Skeletal muscle cell (primary cell): Measurements from ENCODE around the gene CYBA.

Source experiments
- DNase-seq: peaks from one replicate; pipeline ENCODE4 v3.0.0-alpha.2; 2010; ENCODE audit warnings: low read depth
- H3K4me3 ChIP-seq: 2 replicates; pipeline ENCODE4 v1.5.1; 2011; ENCODE audit warnings: low read depth, mild to moderate bottlenecking, control low read depth, low read length, moderate library complexity

Gene CYBA

DNA sequence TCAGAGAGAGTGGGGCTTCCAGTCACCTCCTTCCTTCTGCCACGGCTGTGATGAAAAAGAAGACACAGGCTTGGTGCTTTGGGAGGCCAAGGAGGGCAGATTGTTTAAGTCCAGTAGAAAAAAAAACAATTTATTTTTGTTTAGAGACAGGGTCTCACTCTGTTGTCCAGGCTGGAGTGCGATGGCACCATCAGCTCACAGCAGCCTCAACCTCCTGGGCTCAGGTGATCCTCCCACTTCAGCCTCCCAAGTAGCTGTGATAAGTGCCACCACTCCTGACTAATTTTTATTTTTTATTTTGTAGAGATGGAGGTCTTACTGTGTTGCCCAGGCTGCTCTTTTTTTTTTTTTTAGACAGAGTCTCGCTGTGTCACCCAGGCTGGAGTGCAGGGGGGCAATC lies 14.7 kb upstream of the CYBA start:
- no peak for DNase-seq
- H3K4me3 ChIP-seq, result no peak overlapping the region

GRCh38 chr16:88665148-88665547 lies 14.3 kb upstream of the CYBA start:
- no peak for DNase-seq
- no peak overlapping the region for H3K4me3 ChIP-seq

DNA sequence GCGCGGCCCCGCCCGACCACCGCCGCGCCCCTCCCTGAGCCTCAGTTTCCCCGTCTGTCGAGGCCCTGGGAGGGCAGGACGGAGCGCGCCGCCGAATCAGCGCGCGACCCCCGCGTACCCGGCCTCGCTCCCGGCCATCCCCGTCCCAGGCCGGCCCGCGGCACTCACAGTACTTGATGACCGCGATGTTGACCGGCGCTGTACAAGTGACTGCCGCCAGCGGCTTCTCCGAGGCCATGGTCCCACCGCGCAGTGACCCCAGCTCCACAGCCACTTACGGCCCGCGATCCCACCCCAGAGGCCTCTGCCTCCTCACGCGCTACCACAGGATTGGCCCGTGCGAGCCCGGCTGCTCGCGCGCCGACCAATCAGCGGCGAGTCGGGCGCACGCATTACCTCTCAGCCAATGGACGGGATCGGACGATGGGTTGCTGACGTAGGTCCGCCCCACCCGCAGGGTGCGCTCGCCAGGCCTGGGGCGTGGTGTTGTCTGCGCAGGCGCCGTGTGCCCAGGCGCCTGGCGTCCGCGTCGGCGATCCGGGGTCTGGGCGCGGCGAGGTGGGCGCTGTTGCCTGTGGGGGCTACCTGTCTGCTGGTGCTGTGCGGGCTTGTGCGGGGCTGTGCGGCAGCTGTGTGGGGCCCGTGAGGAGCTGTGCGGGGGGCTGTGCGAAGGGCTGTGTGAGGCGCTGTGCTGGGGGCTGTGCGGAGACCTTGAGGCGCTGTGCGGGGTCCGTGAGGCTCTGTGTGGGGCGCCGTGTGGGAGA lies 12.2 kb upstream of the CYBA start, which contains the start of gene MVD:
Gene MVD, minus strand, starts transcription at position 249 of the 764 bp plus-strand sequence. Its CDS starts 11 bp downstream, at position 238.
- DNase-seq, result peak; percentile 96
- H3K4me3 ChIP-seq, result peak within 1 kb of the TSS; percentile 95

GRCh38 chr16:88662222-88662842 lies 11.5 kb upstream of the CYBA start:
- DNase-seq, result no peak
- peak overlapping the region; percentile 95 for H3K4me3 ChIP-seq

GRCh38 chr16:88661468-88661867 lies 10.6 kb upstream of the CYBA start:
- peak overlapping the region; percentile 95 for H3K4me3 ChIP-seq
- no peak for DNase-seq

GRCh38 chr16:88659160-88659559 lies 8.3 kb upstream of the CYBA start:
- DNase-seq, result no peak
- H3K4me3 ChIP-seq, result no peak overlapping the region

DNA sequence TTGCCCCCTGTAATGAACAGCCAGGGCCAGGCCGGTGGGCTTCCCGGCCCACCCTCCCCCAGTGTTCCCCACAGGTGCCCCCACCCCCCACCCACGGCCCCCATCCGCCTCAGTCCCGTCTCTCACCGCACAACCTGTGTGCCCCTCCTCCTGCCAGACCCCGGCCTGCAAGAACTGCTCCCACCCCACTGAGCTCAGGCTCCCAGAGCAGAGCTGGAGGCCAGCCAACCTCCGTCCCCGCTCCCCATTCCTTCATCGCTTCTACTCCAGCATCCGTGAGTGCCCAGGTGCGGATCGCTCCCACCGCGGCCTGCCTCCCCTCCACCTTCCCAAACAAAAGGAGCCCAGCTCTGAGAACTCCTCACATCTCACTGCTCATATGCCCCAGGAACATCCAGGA lies 7.9 kb upstream of the CYBA start:
- no peak for DNase-seq
- no peak overlapping the region for H3K4me3 ChIP-seq

GRCh38 chr16:88657371-88657770 lies 6.5 kb upstream of the CYBA start:
- no peak for DNase-seq
- no peak overlapping the region for H3K4me3 ChIP-seq

GRCh38 chr16:88656291-88656980 lies 5.6 kb upstream of the CYBA start:
- no peak for DNase-seq
- H3K4me3 ChIP-seq, result no peak overlapping the region

DNA sequence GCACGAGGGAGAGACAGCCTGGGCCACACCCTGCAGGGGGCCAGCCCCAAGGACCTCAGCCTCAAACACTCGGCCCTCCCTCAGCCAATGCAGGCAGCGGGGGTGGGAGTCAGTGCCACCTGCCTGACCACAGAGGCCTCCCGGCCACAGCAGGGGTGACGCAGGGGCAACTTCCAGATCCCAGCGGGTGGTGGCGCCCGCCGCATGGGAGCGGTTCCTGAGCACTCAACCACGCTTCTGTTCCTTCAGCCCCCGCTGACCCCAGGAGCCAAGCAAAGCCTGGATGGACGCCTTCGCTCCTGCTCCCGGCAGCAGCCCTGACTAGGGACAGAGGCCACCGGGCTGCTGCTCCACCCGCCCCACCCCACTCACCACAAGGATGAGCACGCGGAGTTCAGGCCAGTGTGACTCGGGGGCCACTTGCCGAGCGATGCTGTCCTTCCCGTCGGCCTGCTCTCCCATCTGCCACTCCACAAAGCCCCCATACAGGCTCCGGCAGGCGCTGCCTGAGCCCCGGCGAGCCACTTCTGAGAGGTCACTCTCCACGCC lies 5.0 kb upstream of the CYBA start:
- no peak for DNase-seq
- no peak overlapping the region for H3K4me3 ChIP-seq

- no peak for DNase-seq
- no peak overlapping the region for H3K4me3 ChIP-seq
Observed at GRCh38 chr16:88655053-88655732, 4.3 kb upstream of the CYBA start.

DNA sequence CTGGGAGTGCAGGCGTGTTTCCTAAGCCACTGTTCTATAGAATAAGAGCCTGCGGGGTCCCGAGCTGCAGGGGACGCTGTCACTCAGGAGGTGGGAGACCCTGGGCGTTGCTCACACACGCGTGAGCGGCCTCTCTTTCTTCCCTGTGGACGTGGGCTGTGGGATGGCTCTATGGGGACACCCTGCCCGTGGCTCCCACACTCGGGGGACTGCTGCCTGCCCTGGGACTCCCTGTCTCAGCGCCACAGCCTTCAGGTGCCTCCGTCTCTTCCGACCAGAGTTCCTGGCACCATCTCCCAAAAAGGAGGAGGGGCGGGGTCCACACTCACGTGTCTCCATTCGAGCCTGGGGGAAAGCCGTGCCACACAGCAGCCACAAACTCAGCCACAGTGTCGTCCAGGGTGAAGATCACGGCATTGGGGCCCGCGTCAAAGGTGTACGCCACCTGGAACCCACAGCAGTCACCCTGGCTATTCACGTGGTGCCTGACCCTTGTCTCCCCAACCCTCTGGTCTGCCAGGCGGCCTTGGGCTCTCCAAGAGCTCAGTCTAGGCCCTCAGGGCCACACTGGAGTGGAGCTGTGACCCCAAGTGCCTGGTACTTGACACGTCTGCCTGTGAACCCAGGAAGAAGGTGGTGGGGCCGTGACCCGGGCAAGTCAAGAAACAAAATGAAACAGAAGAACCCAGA lies 3.7 kb upstream of the CYBA start:
- no peak overlapping the region for H3K4me3 ChIP-seq
- no peak for DNase-seq

- no peak overlapping the region for H3K4me3 ChIP-seq
- DNase-seq, result no peak
Observed at GRCh38 chr16:88653596-88654362, 2.9 kb upstream of the CYBA start.

- H3K4me3 ChIP-seq, result no peak overlapping the region
Observed at GRCh38 chr16:88653101-88653500, 2.2 kb upstream of the CYBA start.

DNA sequence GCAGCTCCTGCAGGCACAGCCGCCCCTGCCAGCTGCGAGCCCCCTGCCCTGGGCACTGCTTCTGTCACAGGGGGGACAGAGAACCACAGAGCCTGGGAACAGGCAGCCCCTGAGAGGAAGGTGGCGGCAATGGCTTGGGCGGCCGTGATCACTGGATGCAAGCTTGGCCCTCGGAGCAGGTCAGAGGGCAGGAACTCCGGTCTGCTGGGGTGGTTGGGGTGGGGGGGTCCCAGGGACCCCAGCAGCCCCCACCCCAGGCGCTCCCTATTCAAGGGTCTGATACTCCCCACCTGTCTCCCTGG lies 1.9 kb upstream of the CYBA start:
- DNase-seq, result no peak
- no peak overlapping the region for H3K4me3 ChIP-seq

More at GRCh38 chr16:88653101-88653500, 2.2 kb upstream of the CYBA start:
- no peak for DNase-seq

- no peak overlapping the region for H3K4me3 ChIP-seq
- no peak for DNase-seq
Observed at GRCh38 chr16:88651989-88652761, 1.3 kb upstream of the CYBA start.

DNA sequence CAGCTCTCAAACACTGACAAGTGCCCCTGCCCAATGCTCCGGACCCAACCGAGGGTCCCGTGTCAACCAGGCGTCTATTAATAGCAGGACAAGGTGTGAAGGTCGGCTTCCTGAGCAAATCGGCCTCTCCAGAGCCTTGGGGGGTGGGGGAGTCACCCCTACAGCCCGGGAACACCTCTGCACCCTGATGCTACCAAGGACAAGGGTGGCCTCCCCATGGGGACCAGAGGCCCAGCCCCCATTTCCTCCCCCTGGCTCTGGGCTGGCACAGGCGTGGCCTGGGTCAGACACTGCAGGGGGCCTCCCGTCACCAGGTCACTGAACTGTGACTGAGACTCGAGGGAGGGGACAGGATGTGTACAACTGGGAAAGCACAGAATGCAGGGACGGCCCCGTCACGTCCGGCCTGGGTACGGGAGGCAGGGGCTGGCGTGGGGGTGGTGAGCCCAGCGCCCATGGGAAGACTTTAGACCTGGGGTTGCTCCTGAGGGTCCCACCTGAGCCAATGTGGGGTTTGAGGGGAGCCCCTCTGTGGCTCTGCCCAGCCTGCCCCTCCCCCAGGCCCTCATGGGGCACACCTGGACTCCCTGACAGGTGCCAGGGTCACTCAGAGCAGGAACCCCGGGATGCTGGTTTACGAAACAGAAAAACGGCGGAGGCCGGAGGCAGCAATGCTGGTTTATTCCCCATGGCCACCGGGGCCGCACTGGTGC lies 579 bp upstream of the CYBA start:
- DNase-seq, result no peak
- H3K4me3 ChIP-seq, result peak overlapping the region; percentile 60
